Head of caudate nucleus (tissue), 42 donors: ENCODE results near the gene TLE4.
"Not testable (repeated sequence)": the region's sequence is repeated elsewhere in the genome, so short reads cannot be mapped to it uniquely, and the experiment has no call there.

Experiments
- DNase-seq, 42 donors: peaks; one replicate each; pipeline versions ENCODE4 v3.0.0 to v3.0.0-alpha.2; 2020 to 2021; ENCODE audit warnings: mixed read lengths in 7 of 42
- intact Hi-C: fragments of 100-400 bp; cut with DNase I; formaldehyde crosslinking; loops from one replicate; pipeline ENCODE4 v1.15.0; 2022

The TLE4 gene

DNA sequence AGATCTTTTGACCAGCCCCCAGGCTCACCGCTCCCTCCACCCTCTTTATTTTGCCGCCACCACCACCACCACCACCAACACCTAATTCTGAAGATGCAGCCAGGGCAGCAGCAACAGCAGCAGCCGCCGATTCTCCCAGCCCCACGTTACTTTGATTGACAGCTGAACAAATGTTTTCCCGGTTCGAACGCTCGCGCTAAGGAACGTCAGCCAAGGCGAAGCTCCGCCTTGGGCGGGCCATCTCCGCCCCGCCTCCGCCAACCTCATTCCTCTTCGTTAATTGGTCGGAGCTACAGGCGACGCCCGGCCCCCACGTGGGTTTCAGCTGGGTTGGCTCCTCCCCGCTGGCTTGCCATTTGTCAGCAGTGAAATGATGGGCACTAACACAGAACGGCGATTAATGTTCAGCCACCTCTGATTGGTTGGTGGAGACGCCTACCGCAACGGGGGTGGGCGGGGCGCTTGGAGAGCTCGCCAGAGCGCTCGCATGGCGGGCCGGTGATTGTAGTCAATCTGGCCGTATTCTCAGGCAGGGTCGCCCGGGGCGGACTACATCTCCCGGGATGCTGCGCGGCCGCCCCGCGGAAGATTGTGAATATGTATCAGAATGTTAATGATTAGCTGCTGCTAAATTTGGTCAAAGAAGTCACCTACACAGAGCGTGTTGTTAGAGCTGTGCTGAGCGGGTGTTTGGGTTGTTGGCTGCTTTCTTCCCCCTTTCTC is at the start of gene TLE4:
TLE4 (plus strand) TSS at position 657 of the 723 bp plus-strand sequence. CDS start 826 bp downstream, outside the sequence.
- DNase-seq = peak; percentile 100
- intact Hi-C loops = loop anchor here (5.0 to 10.0 kb wide), 3 partner anchors 84 to 363 kb away; no protein-coding TSS in a partner anchor

GRCh38 chr9:79522793-79523192 is 49.0 kb upstream of the TLE4 start:
- intact Hi-C loops = no loop called here

DNA sequence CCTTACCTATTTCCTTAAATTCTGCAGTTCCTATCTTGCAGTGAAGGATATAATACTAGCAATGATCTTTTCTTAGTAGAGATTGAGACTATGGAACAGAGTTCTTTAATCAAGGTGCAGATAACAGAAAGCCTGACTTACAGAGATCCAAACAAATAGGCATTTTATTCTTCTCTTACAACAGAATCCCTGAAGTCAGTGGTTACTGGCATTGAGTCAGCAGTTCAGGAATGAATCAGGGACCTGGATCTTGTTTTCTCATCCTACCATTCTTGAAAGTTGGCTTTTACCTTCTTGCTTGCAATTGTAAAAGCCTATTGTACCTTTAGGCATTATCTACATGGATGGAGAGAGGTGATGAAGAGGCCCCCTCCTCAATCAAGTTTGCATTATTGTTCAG is 47.5 kb upstream of the TLE4 start:
- intact Hi-C loops = no loop called here
- no peak for DNase-seq

More at GRCh38 chr9:79522793-79523192, 49.0 kb upstream of the TLE4 start:
- DNase-seq = no peak

DNA sequence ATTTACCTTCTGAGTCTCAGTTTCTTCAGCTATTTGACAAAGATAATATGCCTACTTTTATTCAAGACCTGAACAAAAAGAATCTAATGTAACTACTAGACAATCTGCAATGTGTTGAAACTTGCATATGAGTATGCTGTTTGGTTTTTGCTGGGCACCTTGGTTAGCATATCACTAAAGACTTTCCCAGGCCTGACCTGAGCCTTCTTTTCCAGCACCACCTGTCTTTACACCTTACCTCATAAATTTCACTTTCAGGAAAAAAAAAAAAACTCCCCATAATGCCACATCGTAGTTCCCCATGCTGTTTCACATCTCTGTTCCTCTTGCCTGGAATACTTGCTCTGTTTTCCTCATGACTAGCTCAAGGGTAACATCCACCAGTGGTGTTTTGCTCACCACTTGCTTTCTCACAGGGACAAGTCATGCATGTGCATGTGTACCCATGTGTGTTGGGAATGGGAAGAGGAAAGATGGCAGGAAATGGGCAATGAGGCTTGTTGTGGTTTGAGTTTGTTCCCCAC is 45.6 kb upstream of the TLE4 start:
- no peak for DNase-seq
- intact Hi-C loops = no loop called here

DNA sequence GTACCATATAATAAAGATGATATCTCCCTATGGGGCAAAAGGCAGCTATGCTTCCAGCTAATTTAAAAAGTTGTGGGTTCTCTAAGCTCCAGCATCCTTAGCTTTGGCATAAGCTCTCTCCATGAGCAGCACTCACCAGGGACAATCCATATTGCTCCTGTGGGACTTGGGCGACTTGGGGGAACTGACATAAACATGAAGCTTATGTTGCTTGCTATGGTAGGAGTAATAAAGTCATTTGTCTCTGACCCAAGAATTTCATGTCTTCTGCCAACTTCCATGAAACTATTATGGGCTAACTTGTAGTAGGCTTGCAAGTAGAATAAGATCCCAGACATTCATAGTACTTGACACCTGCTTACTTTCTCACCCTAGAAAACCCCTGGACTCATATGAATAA is 36.2 kb upstream of the TLE4 start:
- no peak for DNase-seq

DNA sequence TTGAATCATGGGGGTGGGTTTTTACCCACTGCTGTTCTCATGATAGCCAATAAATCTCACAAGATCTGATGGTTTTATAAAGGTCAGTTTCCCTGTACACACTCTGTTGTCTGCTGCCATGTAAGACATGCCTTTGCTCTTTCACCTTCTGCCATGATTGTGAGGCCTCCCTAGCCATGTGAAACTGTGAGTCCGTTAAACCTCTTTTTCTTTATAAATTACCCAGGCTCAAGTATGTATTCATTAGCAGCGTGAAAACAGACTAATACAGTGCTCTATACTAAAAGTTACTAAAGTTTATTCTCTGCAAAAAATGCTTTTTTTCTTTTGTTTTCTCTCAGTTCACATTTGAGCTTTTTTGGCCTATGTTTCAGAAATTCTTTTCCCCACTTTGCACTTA is 33.9 kb upstream of the TLE4 start:
- intact Hi-C loops = no loop called here
- no peak for DNase-seq

More for the DNA sequence above, 36.2 kb upstream of the TLE4 start:
- intact Hi-C loops = no loop called here

DNA sequence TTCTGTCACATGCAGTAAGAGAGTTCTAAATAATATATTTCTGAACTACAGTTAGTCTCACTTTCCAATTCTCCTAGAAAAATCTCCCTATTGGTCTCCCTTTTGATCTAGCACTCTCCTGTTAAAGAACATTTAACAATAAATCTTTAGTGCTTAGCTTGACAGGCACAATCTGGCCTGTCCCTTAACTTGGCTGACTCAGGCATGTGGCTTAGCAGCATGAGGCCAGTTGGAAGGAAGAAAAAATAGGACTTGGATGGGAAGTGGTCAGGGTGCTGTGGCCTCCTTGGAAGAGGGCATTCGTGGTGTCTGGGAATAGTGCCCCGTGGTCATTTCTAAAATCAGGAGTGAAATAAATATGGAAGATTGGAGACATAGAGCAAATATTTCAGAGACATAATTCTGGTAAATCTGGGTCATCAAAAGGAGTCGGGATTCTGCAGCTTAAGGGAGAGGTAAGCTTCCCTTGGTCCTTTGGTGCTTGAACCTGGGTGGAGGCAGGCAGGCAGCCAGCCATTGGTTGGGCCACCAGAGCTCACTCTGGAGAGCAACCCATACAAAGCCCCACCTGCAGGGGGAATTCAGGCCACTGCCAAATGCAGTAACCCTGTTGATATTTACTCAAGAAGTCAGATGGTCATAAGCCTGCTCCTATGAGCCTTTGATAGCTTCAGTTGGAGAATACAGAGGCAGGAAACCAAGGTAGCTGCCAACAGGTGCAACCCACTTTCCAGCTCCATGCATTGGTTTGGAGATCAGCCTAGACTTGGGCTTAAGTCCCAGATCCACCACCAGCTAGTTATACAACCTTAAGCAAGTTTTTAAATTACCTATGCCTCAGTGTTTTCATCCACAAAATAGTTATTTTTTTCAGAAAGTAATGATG is 28.8 kb upstream of the TLE4 start:
- DNase-seq = no peak
- intact Hi-C loops = no loop called here

DNA sequence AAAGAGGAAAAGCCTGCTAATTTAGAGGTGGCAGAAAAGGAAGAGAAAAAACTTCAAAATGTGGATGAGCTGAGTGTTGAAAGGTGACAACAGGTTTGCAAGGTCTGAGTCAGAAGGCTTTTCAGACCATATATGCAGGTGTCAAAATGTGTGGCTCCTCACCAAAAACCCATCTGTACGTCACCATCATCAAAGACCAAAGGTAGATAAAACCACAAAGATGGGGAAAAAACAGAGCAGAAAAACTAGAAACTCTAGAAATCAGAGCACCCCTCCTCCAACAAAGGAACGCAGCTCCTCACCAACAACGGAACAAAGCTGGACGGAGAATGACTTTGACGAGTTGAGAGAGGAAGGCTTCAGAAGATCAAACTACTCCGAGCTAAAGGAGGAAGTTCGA is 27.4 kb upstream of the TLE4 start:
- DNase-seq, intact Hi-C loops: not testable (repeated sequence)

DNA sequence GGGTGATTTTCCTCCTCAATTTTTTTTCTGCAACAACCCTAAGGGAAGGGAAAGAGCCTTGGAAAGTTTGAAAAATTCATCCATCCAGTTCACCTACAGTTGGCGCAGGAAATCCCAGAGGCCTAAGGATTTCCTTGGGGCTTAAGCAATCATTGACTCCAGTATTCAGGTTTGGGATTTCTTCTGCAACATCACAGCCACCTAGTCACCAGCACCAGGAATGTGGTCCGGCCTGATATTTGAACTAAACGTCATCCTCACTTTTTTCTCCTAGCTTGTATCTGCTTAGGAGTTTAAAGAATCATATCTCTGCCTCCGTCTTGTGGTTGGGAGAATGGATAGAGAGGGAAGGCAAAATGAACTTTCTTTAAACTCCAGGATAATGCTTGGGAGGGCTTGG is 20.2 kb upstream of the TLE4 start:
- no peak for DNase-seq
- intact Hi-C loops = no loop called here

DNA sequence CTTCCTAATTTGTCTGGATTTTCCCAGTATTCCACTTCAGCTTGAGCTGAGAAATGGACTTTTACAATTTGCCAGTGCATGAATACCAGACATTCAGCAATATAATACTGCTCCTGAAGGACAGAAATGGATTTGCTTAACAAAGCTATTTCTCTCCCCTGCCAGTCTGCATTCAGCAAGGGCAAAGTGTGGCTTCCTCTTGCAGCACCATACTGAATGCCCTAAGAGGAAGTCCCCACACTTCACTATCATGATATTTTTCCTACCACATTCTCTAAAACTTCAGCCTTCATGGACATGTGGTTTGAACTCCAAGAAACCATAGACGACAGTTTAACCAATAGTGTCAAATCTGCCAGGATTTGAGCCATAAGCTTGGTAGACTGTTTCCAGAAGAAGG is 19.8 kb upstream of the TLE4 start:
- intact Hi-C loops = no loop called here
- no peak for DNase-seq

DNA sequence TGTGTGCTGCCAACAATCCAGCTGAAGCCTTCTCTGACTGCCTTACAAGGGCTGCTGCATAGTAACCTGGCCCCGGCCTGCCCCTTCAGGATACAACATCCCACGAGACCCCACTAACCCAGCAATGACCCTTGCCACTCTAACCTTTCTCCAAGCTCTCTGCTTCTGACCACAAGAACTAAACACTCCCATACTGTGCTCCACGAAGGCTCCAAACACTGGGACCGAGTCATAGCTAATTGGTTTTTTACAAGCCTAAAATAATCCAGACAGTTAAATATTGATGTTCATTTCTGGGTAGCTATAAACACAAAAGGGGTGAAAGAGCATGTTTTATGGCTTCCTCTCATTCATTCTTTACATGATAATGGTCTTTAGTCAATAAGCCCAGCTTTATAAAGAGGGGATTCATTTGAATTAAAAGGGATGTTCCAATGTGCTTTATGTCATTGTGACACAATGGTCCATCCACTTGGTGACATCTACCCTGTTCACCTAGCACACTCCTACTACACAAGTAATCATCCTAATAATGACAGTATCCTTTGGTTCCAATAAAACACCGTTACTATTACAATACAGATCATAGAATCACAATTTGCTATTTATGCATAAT is 16.2 kb upstream of the TLE4 start:
- intact Hi-C loops = no loop called here
- no peak for DNase-seq

GRCh38 chr9:79559495-79560181 is 12.1 kb upstream of the TLE4 start:
- DNase-seq = peak in 19 of 42 donors; percentile 20 to 82 (median 47)
- intact Hi-C loops = no loop called here

DNA sequence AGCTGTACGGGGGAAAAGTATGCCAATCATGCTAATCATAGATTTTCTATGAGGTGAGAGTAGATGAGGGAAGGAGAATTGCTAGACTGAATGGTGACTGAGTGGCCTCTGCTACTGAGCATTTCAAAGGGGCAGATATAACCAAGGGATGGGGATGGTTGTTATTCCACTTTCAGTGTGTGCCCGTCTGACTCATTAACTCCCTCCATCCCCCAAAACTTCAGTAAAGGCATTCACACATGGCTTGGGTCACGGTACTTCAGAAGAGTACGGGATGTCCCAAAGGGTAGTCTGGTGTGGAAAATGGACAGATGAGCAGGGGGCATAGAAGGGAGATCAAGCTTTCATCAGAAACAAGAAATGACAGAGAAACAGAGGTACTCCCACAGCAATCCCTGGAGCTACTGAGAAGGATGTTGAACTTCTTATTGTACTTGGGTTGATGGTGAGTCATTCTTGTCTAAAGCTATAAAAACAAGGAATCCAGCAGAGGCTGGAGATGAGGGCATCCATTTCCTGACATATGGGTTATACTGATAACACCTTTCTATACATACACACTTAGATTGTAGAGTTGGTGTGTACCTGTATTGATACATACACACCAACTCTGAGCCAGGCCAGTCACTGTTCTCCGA is 8.9 kb upstream of the TLE4 start:
- no peak for DNase-seq
- intact Hi-C loops = no loop called here

- intact Hi-C loops = no loop called here
- no peak for DNase-seq
Observed at GRCh38 chr9:79564105-79564504, 7.7 kb upstream of the TLE4 start.

GRCh38 chr9:79565245-79565644 is 6.5 kb upstream of the TLE4 start:
- no peak for DNase-seq
- intact Hi-C loops = no loop called here

- intact Hi-C loops = no loop called here
- peak in 1 of 42 donors; percentile 27 for DNase-seq
Observed at GRCh38 chr9:79567671-79568098, 4.1 kb upstream of the TLE4 start.

DNA sequence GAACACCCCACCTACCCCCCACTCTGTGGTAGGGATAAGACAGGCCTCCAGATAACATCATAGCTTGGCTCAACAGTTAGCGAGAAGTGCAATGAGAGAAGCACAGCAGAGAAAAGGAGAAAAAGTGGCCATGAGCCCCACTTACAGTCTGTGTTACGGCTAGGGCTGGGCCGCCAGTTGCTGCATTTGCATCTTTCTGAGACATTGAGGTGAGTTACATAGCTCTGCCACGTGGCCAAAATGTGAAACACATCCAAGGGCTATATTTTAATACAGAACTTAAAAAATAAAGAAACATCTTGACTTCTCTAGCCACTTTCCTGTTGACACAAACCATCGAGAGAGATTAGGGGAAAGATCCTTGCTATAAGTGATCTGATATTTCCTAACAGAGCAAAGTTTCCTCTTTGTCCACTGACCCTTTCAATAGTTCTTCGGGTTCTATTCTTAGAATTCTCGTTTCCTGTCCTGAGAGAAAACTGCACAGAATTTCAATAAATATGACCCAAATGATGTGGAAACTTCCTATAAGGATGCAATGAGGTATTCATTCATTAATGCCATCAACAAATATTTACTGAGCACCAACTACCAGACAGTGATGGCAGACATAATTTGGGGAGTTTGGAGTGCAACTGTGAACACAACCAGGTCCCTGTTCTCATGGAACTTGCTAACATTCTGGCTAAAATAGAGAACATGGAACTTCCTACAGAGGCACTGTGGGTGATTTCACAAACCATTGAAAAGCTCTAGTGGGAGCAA is 3.2 kb upstream of the TLE4 start:
- intact Hi-C loops = no loop called here
- DNase-seq = no peak
